Measurements from ENCODE around the gene IYD. TPM values are rescaled to one million over a fixed set of nuclear protein-coding genes. Genes with fewer than 3 reads are reported as not detected.

The IYD gene
- total and polyA plus RNA-seq, 10 of the 15 experiments (the other 5 are each of a cell fraction or from before 2014, with no cell fraction given) = 0.07 TPM; not detected in 9

GRCh38 chr6:150410399-150410798 is 41.6 kb downstream of the IYD start:
- in situ Hi-C loops (cut with MboI) (no loop called here), intact Hi-C loops (cut with micrococcal nuclease; ENCODE audit: unreplicated experiment) (loop anchor here (10.0 kb wide), 1 partner anchor 924 kb away; no protein-coding TSS in a partner anchor)
- RAD21 ChIA-PET (ENCODE audit: unreplicated experiment) = interaction anchor here (0.9 to 2.0 kb wide), 4 partner anchors 15 to 405 kb away, joined by 3 to 7 read pairs (median 5); no protein-coding TSS in a partner anchor
- Histone ChIP-seq H3K4me3 (no peak overlapping the region), H3K9ac (ENCODE audit: control insufficient read depth, insufficient read depth, low read length) (no peak overlapping the region), H3K79me2 (ENCODE audit: control insufficient read depth, insufficient read depth, low read length) (no peaks in the 10 kb centered on the region), H3K4me1 (ENCODE audit: control insufficient read depth, insufficient read depth, low read length) (no peaks in the 10 kb centered on the region), H3K27me3 (replicated peaks in 1 of 2; ENCODE audit: control insufficient read depth in 2 of 2, insufficient read depth in 2 of 2, low read length in 1 of 2) (no peaks in the 10 kb centered on the region; a peak in 2 of 4 replicates), H3K9me3 (replicated peaks; ENCODE audit: control insufficient read depth, insufficient read depth, low read length) (peaks cover 2% of the 10 kb centered on the region; the same call in 1 of the 3 replicates), H3K27ac (ENCODE audit: control insufficient read depth, insufficient read depth) (no peak overlapping the region), H2AFZ (ENCODE audit: control insufficient read depth, low read depth, low read length) (no peak overlapping the region), H3K4me2 (ENCODE audit: control insufficient read depth, insufficient read depth) (no peak overlapping the region), H3K36me3 (ENCODE audit: control insufficient read depth in 2 of 2, insufficient read depth in 2 of 2, low read length in 1 of 2) (no peaks in the 10 kb centered on the region), H4K20me1 (ENCODE audit: control insufficient read depth, insufficient read depth) (no peaks in the 10 kb centered on the region)
- DNase-seq (ENCODE audit: low read depth, low spot score) (no peak), ATAC-seq (no peak), FAIRE-seq (no peak)
- BruUV-seq (replicated peaks) = no TSS peak
- POLR2A ChIA-PET = no interaction called here
- TF ChIP-seq POLR2AphosphoS2 (IDR thresholded peaks at IDR 0.05; ENCODE audit: low read depth, low read length) = no peak
- no peak for TF ChIP-seq ZBTB11 (CRISPR knock-in tag; IDR thresholded peaks at IDR 0.05)
- no peak for TF ChIP-seq CHD4 (IDR thresholded peaks at IDR 0.05)
- no peak for TF ChIP-seq JUNB (IDR thresholded peaks at IDR 0.05)
- no peak for TF ChIP-seq MTA2 (IDR thresholded peaks at IDR 0.05; ENCODE audit: low read depth)
- TF ChIP-seq ZZZ3 (IDR thresholded peaks at IDR 0.05; ENCODE audit: control insufficient read depth, insufficient read length, low read depth) = no peak
- TF ChIP-seq ZNF592 (IDR thresholded peaks at IDR 0.05) = no peak
- TF ChIP-seq E2F8 (IDR thresholded peaks at IDR 0.05; ENCODE audit: low read depth, partially characterized antibody) = no peak
- no peak for TF ChIP-seq HCFC1 (IDR thresholded peaks at IDR 0.05; ENCODE audit: low read length)
- 54% methylated on average over 4 of the region's 4 CpGs for WGBS (ENCODE audit: insufficient coverage, insufficient replicate concordance, low lambda C conversion rate, missing lambda C conversion rate)
- SMC1A ChIA-PET (ENCODE audit: uncharacterized antibody, unreplicated experiment) = interaction anchor here (1.2 to 2.4 kb wide), 7 partner anchors 13 to 407 kb away, joined by 3 to 11 read pairs (median 3); no protein-coding TSS in a partner anchor
- CTCF ChIA-PET = interaction anchor here (0.6 to 3.1 kb wide), 10 partner anchors 8 to 917 kb away, joined by 3 to 21 read pairs (median 3); no protein-coding TSS in a partner anchor
